ENCODE results near the gene ZNF605.
"Not testable (repeated sequence)": the region's sequence is repeated elsewhere in the genome, so short reads cannot be mapped to it uniquely, and the experiment has no call there.

Gene ZNF605

DNA sequence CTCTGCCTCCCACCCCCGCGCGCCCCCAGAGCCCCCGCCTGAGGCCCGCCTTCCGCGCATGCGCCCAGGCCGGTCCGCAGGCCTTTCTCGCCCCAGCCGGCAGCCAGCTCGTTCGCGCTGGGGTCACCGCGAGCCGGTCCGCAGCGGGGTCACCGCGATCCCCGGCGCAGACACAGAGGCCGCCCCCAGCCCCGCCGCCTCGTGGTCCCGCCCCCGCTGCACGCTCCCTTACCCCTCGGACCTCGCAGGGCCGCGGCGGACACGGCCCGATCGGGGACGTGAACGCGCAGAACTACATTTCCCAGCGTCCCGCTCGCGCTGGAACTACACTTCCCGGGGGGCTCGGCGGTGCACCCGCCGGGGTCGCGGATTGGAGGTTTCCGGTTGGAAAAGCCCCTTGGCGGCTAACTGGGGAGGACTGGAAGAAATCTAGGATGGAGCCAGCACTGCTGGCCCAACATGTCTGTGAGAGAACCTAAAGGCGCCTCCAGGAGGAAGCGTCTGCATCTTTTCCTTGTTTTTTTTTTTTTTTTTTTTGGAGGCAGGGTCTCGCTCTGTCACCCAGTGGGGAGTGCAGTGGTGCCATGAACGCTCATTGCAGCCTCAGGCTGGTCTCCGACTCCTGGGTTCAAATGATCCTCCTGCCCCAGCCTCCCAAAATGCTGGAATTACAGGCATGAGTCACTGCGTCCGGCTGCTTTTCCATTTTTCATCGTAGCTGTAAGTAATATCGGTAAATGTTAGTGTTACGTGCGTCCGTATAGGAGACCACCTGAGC lies at the start of gene ZNF605:
TSS of gene ZNF605 (minus strand) at position 296 of the 778 bp plus-strand sequence. CDS start 10,671 bp downstream, outside the sequence.
- peak; percentile 87 for DNase-seq

DNA sequence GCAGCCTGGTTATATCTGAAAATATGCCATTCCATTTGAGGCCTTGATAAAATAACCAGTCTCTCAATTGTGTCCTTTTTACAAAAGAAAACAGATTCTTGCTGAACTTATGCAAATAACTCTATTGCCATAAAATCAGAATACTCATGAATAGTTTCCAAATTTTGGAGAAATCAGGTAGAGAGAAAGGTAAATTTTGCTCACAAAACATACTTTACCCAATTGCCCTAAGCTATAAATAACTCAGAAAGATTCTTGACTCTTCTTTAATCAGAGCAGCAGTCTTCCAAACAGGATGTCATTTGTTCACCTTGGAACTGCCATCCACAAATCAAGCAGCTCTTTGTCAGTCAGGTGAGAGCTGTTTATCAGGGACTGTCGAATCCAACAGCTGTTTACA lies 42.6 kb upstream of the ZNF605 start:
- no peak for DNase-seq

DNA sequence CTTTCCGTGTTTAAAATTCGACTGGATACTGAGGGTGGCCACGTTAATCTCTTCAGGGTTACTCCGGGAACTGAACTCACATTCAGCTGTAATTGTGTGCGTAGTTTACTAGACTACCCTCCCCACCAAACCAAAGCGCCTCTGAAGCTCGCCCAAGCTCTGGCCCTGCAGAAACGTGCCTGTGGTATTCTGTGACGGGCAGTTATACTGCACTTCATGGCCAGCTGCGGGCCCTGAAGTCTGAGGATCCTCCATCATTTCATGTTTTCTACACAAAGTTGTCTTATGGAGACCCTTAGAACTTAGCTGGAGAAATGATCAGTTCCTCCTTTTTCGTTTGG lies 30.7 kb upstream of the ZNF605 start:
- DNase-seq, result no peak

DNA sequence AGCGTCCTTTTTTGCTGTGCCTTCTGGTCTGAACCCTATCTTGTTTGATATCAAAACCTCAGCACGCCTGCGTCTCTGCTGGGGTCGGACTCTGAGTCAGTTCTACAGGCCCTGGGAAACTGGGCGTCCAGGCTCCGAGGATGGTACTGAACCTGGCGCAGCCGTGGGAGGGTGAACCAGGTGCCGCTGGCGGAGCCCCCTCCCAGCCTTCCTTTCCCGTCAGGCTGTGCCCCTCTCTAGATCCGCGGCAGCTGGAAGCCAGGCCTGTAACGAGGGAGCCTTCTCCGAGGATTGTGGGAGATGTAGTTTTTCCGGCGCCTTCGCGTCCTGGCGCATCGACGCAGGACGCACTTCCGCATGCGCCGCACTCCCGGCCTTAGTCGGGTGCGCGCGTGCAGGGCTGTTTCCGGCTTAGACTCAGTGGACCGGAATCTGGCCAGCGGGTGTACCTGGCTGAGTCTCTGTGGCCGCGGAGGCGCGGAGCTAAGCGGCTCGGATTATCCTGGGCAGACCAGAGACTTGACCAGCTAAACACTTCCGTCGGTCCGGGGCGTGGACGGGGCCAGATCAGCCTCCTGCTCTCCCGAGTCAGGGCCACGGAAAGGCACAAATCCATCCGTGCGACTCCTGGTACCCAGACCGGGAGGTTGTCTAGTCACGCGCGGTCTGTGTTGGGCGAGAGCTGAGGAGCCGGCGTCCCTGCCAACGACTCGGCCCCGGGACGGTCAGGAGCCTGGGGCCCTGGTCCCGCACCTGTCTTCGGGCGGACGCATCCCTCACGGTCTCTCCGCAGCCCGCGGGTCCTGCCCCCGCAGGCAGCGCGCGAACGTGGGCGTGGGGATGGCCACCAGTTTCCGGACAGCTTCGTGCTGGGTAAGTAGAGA lies 30.1 kb upstream of the ZNF605 start, which contains the start of gene ZNF26:
TSS of gene ZNF26 (plus strand) at position 367 of the 884 bp plus-strand sequence. CDS start at position 841, 474 bp downstream.
- DNase-seq, result peak; percentile 94

DNA sequence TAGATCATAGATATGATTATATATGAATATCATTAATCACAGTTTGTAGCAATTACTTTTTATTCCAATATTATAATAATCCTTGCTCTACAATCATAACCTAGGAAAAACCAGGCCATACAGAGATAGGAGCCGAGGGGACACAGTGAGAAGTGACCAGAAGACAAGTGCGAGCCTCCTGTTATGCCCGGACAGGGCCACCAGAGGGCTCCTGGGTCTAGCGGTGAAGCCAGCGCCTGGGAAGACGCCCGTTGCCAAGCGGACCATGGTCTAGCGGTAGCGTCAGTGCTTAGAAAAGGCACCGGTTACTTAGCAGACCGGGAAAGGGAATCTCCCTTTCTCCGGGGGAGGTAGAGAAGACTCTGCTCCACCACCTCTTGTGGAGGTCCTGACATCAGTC lies 20.8 kb upstream of the ZNF605 start:
- not testable (repeated sequence) for DNase-seq

DNA sequence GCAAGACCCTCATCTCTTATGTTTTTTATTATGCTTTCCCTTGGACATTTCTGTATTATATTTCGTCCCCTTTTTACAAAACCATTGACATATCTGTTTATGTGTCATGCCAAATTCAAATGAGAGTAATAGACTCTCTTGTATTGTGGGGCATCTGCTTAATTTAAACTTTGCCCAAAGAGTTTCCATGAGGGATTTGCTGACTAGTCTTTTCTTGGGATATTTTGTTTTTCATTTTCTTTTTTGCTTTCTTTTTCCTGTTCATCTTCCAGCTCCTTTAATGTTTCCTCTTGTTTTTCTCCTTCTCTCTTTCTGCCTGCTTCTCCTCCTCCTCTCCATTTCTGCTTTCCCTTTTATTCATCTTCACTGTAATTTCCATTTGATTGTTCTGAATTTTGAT lies 16.3 kb upstream of the ZNF605 start:
- DNase-seq, result no peak

DNA sequence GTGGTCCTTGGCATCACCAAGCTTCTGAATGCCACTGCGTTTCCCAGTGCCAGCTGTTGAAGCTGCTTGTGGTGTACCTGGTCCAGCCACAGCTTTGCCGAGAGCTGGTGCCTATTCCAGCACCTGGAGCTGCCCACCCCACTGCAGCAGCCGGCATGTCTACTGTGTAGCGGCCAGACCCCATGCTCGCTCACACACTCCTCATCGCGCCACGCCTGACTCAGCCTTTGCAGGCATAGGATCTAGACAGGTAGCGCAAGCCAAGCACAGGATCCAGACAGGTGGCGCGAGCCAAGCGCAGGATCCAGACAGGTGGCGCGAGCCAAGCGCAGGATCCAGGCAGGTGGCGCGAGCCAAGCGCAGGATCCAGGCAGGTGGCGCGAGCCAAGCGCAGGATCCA lies 11.6 kb upstream of the ZNF605 start:
- no peak for DNase-seq

DNA sequence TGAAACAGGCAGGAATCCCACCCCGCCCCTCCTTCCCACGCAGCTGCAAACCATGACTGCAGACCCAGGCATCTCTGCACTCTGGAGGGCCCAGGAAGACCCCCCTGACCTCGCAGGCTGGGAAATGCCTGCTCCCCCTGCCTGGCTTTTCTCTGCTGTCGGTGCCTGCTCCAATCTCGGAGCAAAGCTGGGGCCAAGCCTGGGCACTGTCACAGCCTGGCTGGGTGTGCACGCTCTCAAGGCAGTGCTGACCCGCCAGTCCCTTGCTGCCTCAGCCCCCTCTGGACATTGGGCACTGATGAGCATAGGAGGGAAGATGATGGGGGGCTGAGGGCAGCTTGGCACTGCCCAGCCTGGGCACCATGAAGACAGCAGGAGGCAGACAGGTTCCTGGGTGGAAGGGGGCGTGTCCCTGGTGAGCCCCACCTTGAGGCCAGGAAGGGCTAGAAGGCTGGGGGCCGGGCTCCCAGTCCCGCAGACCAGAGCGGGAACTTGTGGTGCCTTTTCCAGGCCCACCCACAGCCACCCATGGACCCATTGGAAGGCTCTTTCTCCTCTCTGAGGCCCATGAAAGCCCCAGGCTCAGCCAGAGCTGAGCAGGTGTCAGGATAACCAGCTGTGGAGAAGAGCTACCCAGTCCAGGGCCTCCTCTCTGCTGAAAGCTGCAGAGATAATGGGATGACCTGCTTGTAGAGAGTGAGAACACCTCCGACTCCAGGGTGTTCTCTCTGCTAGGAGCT lies 10.7 kb upstream of the ZNF605 start:
- DNase-seq, result no peak

DNA sequence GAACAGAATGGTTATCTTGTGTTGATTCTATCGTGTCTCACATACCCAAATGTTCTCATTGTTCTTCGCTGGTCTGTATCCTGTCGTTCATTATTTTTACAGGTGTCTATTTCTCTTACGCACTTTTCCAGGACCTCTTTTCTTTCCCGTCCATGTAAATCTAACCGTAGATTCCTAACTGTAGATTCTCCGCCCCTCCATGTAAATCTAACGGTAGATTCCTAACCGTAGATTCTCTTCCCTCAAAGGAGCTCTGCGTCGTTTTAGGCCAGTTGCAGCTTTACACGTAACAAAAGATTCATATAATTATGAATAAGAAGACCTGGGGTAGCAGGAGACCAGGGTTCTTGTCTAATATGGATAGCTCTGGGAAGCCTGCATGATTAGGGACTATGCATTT lies 9.7 kb upstream of the ZNF605 start:
- no peak for DNase-seq

DNA sequence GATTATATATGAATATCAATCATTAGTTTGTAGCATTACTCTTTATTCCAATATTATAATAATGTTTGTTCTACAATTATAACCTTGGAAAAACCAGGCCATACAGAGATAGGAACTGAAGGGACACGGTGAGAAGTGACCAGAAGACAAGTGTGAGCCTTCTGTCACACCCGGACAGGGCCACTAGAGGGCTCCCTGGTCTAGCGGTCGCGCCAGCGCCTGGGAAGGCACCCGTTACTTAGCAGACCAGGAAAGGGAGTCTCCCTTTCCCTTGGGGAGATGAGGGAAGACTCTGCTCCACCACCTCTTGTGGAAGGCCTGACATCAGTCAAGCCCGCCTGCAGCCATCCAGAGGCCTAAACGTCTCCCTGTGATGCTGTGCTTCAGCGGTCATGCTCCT lies 7.8 kb upstream of the ZNF605 start:
- not testable (repeated sequence) for DNase-seq

DNA sequence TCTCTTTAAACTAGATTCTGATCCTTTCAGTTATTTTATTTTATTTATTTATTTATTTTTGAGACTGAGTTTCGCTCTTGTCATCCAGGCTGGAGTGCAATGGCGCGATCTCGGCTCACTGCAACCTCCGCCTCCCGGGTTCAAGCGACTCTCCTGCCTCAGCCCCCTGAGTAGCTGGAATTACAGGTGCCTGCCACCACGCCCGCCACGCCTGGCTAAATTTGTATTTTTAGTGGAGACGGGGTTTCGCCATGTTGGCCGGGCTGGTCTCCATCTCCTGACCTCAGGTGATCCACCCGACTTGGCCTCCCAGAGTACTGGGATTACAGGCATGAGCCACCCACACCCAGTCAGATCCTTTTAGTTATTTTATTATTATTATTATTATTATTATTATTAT lies 5.7 kb upstream of the ZNF605 start:
- DNase-seq, result not testable (repeated sequence)

DNA sequence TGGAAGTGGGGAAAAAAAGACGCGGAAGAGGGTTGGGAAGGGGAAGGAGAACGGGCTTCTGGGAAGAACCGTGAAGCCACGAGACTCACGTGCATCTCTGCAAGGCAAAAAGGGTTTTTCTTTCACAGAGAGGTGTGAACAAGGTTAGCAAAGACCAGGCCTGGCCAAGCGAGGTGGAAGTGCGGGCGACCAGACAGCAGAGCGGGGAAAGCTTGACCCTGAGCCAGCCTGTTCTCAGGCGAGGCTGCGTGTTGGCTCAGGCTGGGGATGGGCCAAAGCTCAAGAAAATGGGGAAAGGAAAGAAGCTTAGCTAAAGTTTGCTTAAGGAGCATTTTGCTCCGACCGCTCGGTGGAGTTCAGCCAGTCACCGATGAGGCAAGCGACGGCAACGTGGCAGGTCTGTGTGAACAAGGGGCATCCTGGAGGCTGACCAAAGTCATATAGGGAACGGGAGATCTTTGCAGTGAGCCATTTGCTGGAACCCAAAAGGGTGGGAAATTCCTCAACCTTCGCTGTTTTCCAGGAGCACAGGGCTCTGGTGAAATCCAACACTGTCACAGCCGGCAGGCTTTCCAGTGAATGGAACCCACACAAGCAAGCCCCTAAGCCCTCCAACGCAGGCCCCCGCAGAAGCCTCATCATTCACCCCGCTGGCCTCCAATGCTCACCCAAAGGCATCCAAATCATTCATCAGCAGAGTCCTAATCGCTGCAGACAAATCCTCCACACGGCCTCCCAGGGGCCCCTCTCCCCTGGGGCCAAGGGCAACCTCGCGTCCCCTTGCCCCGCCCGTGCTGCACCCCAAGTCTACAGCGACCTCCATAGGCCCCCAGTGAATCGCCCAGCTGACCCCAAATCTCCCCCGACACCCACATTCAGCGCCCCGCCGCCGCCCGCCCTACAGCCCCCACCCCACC lies 754 bp downstream of the ZNF605 start:
- peak; percentile 60 for DNase-seq

DNA sequence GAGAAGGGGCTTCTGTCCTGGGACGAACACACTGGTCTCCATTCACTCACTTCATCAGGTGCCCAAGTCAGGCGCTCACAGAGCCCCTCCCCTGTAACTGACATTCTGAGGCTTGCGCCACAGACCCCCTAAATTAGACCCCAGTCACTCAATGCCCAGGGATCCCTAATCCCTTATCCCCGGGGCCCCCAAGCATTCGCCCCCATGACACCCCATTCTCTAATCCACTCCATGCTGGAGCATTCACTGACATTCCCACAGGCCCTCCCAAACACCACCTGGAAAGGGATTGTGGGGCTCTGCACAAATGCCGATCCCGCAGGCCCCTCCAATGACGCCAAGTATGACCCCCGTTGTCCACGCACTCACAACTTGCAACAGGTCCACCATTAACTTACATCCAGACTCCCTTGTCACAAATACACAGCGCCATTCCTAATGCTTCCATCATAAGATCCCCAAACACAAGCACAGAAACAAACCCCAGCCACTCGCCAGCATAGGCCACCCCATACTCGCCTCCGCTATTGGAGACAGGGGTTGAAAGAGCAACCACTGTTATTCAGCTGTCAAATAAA lies 1.5 kb downstream of the ZNF605 start:
- no peak for DNase-seq

DNA sequence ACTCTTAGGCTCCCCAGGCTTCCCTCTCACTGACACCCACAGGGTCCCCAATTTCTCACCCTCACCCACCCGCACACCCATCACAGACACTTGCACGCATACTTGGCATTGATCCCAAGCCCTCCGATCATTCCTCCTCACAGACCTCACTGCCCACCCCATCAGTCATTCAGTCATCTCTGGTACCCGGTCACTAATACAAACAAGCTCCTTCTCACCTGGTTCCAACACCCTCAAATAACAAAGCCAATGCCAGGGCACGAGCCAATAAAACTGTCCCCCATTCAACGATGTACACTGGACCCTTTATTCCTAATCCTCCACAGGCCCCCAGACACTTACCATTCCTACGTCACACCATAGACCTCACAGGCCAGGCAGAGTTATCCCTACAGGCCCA lies 2.3 kb downstream of the ZNF605 start:
- DNase-seq, result no peak

DNA sequence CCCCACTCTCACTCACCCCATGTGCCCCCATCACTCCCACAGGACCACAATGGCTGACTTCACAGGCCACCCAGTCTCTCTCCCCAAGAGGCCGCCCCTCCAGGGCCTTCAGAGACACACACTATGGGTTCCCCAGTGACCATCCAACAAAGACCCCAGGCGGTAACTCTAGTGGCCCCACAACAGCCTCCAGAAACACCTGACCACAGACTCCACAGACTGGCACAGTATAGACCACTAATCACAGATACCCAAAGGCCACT lies 3.0 kb downstream of the ZNF605 start:
- DNase-seq, result no peak

DNA sequence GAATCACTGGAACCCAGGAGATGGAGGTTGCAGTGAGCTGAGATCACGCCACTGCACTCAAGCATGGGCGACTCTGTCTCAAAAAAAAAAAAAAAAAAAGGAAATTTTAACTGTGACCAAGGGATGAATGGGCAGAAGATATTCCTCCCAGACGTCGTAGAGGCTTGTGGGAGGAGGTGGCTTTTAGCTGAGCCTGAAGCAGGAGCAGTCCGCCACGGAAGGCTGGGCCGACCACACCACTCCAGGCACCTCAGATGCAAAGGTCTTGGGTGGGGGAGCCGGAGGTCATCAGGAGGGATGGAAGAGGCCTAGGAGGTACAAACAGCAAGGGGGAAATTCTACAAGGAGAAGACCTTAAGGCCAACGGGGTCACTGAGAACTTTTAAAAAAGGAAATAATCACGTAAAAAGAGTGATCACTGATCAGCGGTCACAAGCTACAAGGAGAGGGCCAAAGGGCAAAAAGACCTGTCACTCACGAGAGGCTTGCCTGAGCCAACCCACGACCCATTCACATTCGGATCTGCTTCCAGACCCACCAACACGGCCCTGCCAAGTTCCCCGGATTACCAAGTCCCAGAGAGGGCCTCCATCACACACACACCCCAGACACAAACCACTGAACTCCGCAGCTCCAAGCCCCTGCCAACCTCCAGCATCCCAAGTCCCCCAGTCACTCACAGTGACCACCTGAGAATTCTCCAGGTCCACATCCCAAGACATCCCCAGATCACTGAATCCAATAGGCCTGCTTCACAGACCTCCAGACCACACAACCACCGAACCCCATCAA lies 3.5 kb downstream of the ZNF605 start:
- no peak for DNase-seq

DNA sequence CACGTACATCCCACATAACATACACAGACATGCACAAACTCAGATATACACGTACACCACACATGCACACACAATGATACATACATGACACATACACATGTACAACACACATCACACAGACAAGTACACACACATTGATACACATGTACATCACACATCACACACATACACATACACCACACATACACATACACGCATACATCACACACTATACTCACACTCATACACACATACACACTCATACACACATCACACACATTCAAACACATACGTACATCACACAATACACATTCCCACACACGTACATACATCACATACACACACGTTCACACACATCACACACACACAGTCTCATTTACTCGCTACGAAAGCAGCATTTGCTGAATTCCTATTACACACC lies 4.5 kb downstream of the ZNF605 start:
- no peak for DNase-seq

DNA sequence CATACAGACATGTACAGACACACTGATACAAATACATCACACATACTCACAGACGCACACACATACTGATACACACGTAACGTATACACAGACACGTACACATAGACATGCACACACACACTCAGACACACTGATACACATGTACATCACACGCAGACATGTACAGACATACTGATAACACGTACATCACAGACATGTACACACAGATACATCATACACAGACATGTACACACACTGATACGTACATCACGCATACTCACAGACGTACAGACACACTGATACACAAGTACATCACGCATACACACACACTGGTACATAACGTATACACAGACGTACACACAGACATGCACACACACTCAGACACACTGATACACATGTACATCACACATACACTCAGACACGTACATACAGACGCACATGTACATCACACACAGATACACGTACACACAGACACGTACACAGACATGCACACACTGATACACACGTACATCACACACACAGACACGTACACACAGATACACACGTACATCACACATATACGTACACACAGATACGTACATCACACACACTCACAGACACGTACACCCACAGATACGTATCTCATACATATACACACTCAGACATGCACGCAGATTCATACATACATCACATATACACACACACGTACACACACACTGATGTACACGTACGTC lies 5.1 kb downstream of the ZNF605 start:
- no peak for DNase-seq

DNA sequence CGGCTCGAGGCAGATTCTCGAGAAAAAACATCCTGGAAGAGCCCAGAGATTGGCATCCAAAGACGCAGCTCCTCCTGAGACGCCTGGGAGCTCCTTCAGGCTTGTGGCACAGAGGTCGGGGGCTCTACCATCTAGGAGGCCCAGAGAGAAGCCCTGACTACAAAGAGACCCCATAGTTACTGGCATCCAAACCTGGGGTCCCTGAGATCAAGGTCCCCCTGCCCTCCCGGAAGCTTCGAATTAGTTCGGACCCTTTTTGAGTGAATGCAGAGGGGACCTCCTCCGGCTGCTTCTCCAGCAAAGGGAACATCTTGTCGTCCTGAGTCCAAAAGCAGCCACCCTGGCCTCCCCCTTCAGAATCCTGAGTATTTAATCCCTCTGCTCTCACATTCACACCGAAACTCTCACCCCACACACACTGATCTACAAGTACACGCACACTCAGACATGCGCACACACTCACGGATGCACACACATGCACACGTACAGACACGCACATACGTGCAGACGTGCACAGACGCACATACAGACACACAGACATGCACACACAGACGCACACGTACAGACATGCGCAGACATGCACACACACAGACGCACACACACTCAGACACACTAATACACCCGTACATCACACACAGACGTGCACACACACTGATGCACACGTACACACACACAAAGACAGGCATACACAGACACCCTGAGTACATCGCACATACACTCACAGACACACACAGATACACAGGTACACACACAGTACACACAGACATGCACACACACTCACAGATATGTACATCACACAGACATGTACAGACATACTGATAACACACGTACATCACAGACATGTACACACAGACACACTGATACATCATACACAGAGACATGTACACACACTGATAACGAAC lies 5.9 kb downstream of the ZNF605 start:
- DNase-seq, result no peak

All from NCI-H2171 treated with DMSO at 0.1 percent for 48 hours (cell line).